ENCODE measurements around the gene RAD23A. TPM values are rescaled to one million over a fixed set of nuclear protein-coding genes. Genes with fewer than 3 reads are reported as not detected.

Gene RAD23A
- total RNA-seq, 3 donors from 2014 or later: 256 to 265 (median 264) TPM

Other genes with a start within 250 kb of the RAD23A start
- gene FBXW9, start 249.2 kb upstream of the RAD23A start, total RNA-seq: 1 to 10 TPM; 7.9 to 9.9 (median 9.4) TPM
- 100 to 1,000 TPM; 223 to 236 (median 232) TPM for gene TNPO2, start 221.9 kb upstream of the RAD23A start, total RNA-seq
- 100 to 1,000 TPM; 223 to 251 (median 235) TPM for gene TRIR, start 211.2 kb upstream of the RAD23A start, total RNA-seq
- 10 to 100 TPM; 92.8 to 95.1 (median 93.8) TPM for gene GET3, start 208.4 kb upstream of the RAD23A start, total RNA-seq
- not detected for gene BEST2, start 194.1 kb upstream of the RAD23A start, total RNA-seq
- gene HOOK2, start 170.3 kb upstream of the RAD23A start, total RNA-seq: 1 to 10 TPM; 5.9 to 8.4 (median 6.0) TPM
- gene JUNB, start 154.4 kb upstream of the RAD23A start, total RNA-seq: 100 to 1,000 TPM; 261 to 295 (median 287) TPM
- 100 to 1,000 TPM; 185 to 224 (median 211) TPM for gene PRDX2, start 144.1 kb upstream of the RAD23A start, total RNA-seq
- gene THSD8, start 143.8 kb upstream of the RAD23A start, total RNA-seq: 10 to 100 TPM; 10.3 to 18.8 (median 12.6) TPM
- 10 to 100 TPM; 32.3 to 42.7 (median 39.1) TPM for gene RNASEH2A, start 139.3 kb upstream of the RAD23A start, total RNA-seq
- gene RTBDN, start 111.3 kb upstream of the RAD23A start, total RNA-seq: not detected
- 1 to 10 TPM in 1 of 3 donors, under 1 TPM in 2; 0.37 to 1.0 (median 0.38) TPM for gene MAST1, start 107.3 kb upstream of the RAD23A start, total RNA-seq
- gene DNASE2, start 64.4 kb upstream of the RAD23A start, total RNA-seq: 10 to 100 TPM; 14.3 to 19.5 (median 15.9) TPM
- under 1 TPM; 0.55 to 0.92 (median 0.68) TPM for gene KLF1, start 58.7 kb upstream of the RAD23A start, total RNA-seq
- gene GCDH, start 54.7 kb upstream of the RAD23A start, total RNA-seq: 10 to 100 TPM; 60.1 to 85.8 (median 72.8) TPM
- under 1 TPM; 0.53 to 0.91 (median 0.87) TPM for gene SYCE2, start 26.6 kb upstream of the RAD23A start, total RNA-seq
- 100 to 1,000 TPM; 345 to 368 (median 368) TPM for gene FARSA, start 12.2 kb upstream of the RAD23A start, total RNA-seq
- 1,000 to 10,000 TPM; 1,489 to 1,621 (median 1,575) TPM for gene CALR, start 7.3 kb upstream of the RAD23A start, total RNA-seq
- 10 to 100 TPM; 60.5 to 65.2 (median 61.8) TPM for gene GADD45GIP1, start 11.4 kb downstream of the RAD23A start, total RNA-seq
- not detected for gene DAND5, start 23.7 kb downstream of the RAD23A start, total RNA-seq
- gene NFIX, start 49.6 kb downstream of the RAD23A start, total RNA-seq: 10 to 100 TPM; 11.1 to 20.4 (median 16.1) TPM
- 1 to 10 TPM; 1.9 to 3.0 (median 2.9) TPM for gene LYL1, start 157.0 kb downstream of the RAD23A start, total RNA-seq
- 100 to 1,000 TPM; 240 to 248 (median 246) TPM for gene TRMT1, start 170.9 kb downstream of the RAD23A start, total RNA-seq
- gene NACC1, start 172.4 kb downstream of the RAD23A start, total RNA-seq: 100 to 1,000 TPM; 127 to 137 (median 134) TPM
- 10 to 100 TPM; 64.5 to 66.0 (median 65.4) TPM for gene STX10, start 204.5 kb downstream of the RAD23A start, total RNA-seq
- gene IER2, start 204.5 kb downstream of the RAD23A start, total RNA-seq: 100 to 1,000 TPM in 2 of 3 donors, 10 to 100 TPM in 1; 99.4 to 113 (median 110) TPM

Measured in activated T-cell treated with anti-CD3 and anti-CD28 coated beads, Interleukin-2, amount 50 U/mL, for 4 hours (primary cell).